Mucosa of rectum (tissue), 2 donors: ENCODE results near the gene RPS6KA2.

Source experiments
- H3K27ac ChIP-seq, 2 donors: one replicate each; pipeline ENCODE4 v1.7.0; 2013; ENCODE audit warnings: inconsistent platforms in 2 of 2, low read depth in 2 of 2, low read length in 2 of 2
- H3K27me3 ChIP-seq, 2 donors: one replicate each; pipeline ENCODE4 v1.7.0; 2013; ENCODE audit warnings: low read length in 2 of 2; ENCODE audit not compliant: control insufficient read depth in 2 of 2, insufficient read depth in 2 of 2
- H3K36me3 ChIP-seq, 2 donors: one replicate each; pipeline ENCODE4 v1.7.0; 2013; ENCODE audit warnings: low read length in 2 of 2; ENCODE audit not compliant: control insufficient read depth in 2 of 2, insufficient read depth in 2 of 2
- H3K4me1 ChIP-seq, 2 donors: one replicate each; pipeline ENCODE4 v1.7.0; 2013; ENCODE audit warnings: low read length in 2 of 2, mild to moderate bottlenecking in 1 of 2; ENCODE audit not compliant: control insufficient read depth in 2 of 2, insufficient read depth in 2 of 2
- H3K4me3 ChIP-seq, 2 donors: one replicate each; pipeline ENCODE4 v1.7.0; 2013; ENCODE audit warnings: low read length in 2 of 2
- H3K9ac ChIP-seq, 2 donors: one replicate each; pipeline ENCODE4 v1.7.0; 2013; ENCODE audit warnings: low read length in 2 of 2, low read depth in 1 of 2, mild to moderate bottlenecking in 1 of 2
- H3K9me3 ChIP-seq, 2 donors: one replicate each; pipeline ENCODE4 v1.7.0; 2013; ENCODE audit warnings: low read length in 2 of 2; ENCODE audit not compliant: control insufficient read depth in 2 of 2
- donor health status: healthy.
- donor health status: Normal muscosa, but diverticular disease.

The RPS6KA2 gene

DNA sequence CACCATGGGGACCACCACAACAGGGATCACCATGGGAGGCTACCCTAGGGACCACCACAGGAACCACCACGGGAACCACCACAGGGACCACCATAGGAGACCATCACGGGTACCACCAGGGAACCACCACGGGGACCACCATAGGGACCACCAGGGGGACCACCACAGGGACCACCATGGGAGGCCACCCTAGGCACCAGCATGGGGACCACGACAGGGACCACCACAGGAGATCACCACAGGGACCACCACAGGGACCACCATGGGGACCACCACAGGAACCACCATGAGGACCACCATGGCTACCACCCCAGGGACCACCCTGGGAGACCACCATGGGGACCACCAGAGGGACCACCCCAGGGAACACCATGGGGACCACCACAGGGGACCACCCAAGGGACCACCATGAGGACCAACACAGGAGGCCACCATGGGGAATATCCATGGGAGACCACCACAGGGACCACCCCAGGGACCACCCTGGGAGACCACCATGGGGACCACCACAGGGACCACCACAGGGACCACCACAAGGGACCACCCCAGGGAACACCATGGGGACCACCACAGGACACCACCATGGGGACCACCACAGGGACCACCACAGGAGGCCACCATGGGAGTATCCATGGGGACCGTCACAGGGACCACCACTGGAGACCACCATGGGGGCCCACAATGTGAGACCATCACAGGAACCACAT lies 176.7 kb downstream of the RPS6KA2 start:
- no peak overlapping the region for H3K4me3 ChIP-seq
- H3K27me3 ChIP-seq = no peaks in the 10 kb centered on the region
- H3K27ac ChIP-seq = no peak overlapping the region
- H3K9me3 ChIP-seq = no peaks in the 10 kb centered on the region
- no peak overlapping the region for H3K9ac ChIP-seq
- H3K36me3 ChIP-seq = peaks cover 0 to 3% of the 10 kb centered on the region in 2 donors
- no peaks in the 10 kb centered on the region for H3K4me1 ChIP-seq

DNA sequence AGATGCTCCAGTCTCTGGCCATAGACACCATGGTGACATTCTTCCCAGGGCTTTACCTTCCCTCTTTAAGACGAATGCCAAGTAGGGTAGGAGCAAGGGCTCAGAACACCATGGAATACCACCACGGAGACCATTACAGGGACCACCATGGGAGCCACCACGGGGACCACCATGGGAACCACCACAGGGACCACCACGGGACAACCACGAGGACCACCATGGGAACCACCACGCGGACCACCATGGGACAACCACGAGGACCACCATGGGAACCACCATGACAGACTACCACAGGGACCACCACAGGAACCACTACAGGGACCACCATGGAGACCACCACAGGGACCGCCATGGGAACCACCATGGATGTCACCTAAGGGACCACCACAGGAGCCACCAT lies 177.4 kb downstream of the RPS6KA2 start:
- Histone ChIP-seq H3K9ac (no peak overlapping the region), H3K4me1 (no peaks in the 10 kb centered on the region), H3K9me3 (no peaks in the 10 kb centered on the region), H3K36me3 (peaks cover 0 to 3% of the 10 kb centered on the region in 2 donors), H3K4me3 (no peak overlapping the region), H3K27me3 (no peaks in the 10 kb centered on the region), H3K27ac (no peak overlapping the region)

DNA sequence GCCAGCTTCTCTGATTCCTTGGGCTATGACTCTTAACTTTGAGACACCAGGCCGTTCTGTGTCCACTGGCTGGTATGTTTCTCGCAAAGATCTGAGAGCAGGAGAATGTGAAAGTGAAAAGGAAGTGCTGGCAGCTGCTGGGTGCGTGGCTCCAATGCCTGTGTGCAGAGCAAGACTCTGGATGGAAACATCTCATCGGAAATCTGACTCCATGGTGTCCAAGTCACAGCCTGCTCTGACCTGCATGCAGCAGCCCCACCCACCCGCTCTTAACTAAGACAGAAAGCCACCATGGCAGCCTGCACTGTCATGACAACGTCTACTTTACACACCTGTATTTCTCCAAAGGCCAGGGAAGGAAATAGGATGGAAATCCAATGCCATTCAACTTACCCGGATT lies 178.0 kb downstream of the RPS6KA2 start:
- Histone ChIP-seq H3K27ac (no peak overlapping the region), H3K4me1 (no peaks in the 10 kb centered on the region), H3K36me3 (peaks cover 0 to 3% of the 10 kb centered on the region in 2 donors), H3K27me3 (no peaks in the 10 kb centered on the region), H3K9me3 (no peaks in the 10 kb centered on the region), H3K9ac (no peak overlapping the region), H3K4me3 (no peak overlapping the region)

DNA sequence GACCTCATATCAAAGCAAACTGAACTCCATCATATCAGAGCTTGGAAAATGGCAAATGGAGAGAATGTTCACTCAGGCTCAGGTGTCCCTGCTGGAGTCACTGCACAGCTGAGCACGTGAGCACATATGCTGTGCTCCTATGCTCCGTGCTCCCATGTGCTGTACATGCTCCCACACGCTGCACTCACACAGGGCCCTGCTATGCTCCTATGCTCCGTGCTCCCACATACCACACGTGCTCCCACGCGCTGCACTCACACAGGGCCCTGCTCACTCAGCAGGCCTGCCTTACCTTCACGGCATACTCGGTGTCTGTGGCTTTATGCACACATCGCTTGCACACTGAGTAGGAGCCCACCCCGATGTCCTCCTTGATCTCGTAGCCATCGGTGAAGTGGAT lies 178.6 kb downstream of the RPS6KA2 start:
- H3K9ac ChIP-seq = no peak overlapping the region
- H3K27me3 ChIP-seq = no peaks in the 10 kb centered on the region
- peaks cover 0 to 3% of the 10 kb centered on the region in 2 donors for H3K36me3 ChIP-seq

DNA sequence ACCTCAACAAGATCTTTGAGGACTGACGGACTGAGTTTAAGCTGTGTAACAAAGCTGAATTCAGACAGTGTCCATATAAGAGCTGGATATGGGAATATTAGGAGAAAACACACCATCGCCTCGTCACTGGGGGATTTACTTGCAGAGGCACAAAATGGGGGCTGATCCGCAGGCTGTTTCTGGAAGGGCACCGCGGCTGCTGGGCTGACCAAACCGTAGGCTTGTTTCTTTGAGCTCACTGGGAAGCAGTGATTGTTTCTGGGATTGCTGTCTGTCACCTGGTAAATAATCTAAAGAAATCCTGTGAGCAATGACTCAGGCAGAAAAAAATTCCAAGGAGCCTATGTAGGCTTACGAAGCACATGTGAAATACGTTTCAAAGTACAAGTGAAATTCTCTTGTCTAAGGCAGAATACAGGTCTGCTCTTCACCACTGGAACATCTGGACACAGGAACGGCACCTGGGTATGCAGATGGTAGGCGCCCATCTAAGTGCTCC lies 180.4 kb downstream of the RPS6KA2 start:
- Histone ChIP-seq H3K4me1 (no peaks in the 10 kb centered on the region), H3K9me3 (no peaks in the 10 kb centered on the region), H3K27me3 (no peaks in the 10 kb centered on the region), H3K36me3 (peaks cover 0 to 3% of the 10 kb centered on the region in 2 donors), H3K4me3 (no peak overlapping the region), H3K9ac (no peak overlapping the region), H3K27ac (no peak overlapping the region)

More for the DNA sequence above, 178.6 kb downstream of the RPS6KA2 start:
- H3K4me1 ChIP-seq = no peaks in the 10 kb centered on the region
- no peaks in the 10 kb centered on the region for H3K9me3 ChIP-seq
- H3K4me3 ChIP-seq = no peak overlapping the region
- H3K27ac ChIP-seq = no peak overlapping the region

DNA sequence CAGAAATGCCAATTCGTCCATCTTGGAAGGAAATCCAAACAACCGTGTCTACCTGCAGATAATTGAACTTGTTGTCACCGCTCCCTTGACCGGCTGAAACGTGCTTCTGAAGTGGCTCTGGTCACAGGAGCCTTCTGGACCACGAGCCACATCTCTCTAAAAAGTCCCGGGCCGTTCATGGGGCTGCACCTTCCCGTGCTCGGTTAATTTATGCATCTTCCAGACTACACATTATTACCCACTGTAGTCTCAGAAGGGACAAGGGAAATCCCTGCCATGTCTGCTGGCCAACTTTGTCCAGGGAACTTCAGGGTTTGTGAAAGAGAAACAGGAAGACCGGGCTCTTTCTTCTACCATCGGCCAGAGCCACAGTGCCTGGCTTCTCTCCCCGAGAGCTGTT lies 180.9 kb downstream of the RPS6KA2 start:
- Histone ChIP-seq H3K9ac (no peak overlapping the region), H3K9me3 (no peaks in the 10 kb centered on the region), H3K36me3 (peaks cover 0 to 3% of the 10 kb centered on the region in 2 donors), H3K27ac (no peak overlapping the region), H3K27me3 (no peaks in the 10 kb centered on the region), H3K4me1 (no peaks in the 10 kb centered on the region), H3K4me3 (no peak overlapping the region)

DNA sequence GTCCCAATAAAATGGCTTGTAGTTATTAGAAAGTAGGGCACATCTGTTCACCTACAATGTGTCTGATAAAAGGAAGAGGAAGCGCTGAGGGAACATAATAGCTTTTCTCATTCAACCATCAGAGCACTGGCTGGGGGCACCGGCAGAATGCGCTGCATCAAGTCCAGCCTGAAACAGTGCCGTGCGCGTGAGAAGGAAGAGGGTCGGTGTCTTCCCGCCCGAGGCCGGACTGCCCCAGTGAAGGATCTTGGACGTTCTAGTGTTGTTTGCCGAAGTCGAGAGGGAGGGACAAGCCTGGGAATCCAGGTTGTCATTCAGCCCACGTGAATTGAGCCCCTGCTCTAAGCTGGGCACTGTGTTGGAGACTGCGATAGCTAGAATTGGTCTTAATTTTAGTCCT lies 182.6 kb downstream of the RPS6KA2 start:
- no peaks in the 10 kb centered on the region for H3K4me1 ChIP-seq
- no peaks in the 10 kb centered on the region for H3K9me3 ChIP-seq
- H3K36me3 ChIP-seq = peaks cover 0 to 3% of the 10 kb centered on the region in 2 donors
- no peaks in the 10 kb centered on the region for H3K27me3 ChIP-seq
- no peak overlapping the region for H3K9ac ChIP-seq
- no peak overlapping the region for H3K4me3 ChIP-seq
- H3K27ac ChIP-seq = no peak overlapping the region

DNA sequence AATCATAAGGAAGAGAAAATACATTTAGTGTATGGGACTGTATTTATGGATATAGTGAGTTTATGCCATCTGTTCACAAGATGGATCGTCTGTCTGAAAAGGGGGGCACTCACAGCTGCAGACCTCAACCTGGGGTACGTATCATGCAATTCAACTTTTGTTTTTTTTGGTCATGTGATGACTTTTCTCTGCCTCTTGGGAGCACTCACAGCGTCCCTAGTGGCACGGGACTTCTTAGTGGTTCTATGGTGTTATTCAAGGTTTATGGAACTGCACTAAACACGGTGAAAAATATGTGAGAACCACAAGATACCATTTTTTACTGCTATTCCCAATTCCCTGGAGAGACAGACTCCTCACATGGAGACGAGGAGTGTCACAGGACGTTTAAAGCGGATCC lies 183.9 kb downstream of the RPS6KA2 start:
- H3K27ac ChIP-seq = no peak overlapping the region
- H3K27me3 ChIP-seq = no peaks in the 10 kb centered on the region
- H3K9ac ChIP-seq = no peak overlapping the region
- H3K4me1 ChIP-seq = no peaks in the 10 kb centered on the region
- H3K4me3 ChIP-seq = no peak overlapping the region
- H3K36me3 ChIP-seq = no peaks in the 10 kb centered on the region
- no peaks in the 10 kb centered on the region for H3K9me3 ChIP-seq

DNA sequence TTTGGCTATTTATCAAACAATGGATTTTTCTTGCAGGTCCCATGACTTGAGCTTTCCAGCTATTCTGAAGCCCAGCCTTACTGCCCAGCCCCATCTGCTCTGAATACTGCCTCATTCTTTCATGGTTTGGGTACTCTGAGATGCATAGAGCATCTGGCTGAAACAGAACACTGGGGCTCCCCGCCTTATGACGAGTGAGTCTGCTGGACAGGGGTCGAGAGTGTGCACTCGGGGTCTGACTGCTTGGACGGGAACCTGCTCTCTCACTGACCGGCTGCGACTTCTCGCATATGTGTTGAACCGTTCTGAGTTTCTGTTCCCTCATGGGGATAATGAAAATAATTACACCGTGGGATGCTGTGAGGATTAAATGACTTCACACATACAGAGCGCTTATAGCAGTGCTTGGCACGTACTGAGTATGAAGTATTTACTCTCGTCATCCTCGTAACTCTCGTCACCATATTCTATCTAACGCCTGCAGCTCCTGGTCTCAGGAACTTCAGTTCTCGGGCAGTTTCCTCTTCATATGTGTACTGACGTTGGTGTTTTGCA lies 184.8 kb downstream of the RPS6KA2 start:
- Histone ChIP-seq H3K27ac (no peak overlapping the region), H3K9me3 (no peaks in the 10 kb centered on the region), H3K4me1 (no peaks in the 10 kb centered on the region), H3K36me3 (no peaks in the 10 kb centered on the region), H3K27me3 (no peaks in the 10 kb centered on the region), H3K4me3 (no peak overlapping the region), H3K9ac (no peak overlapping the region)

DNA sequence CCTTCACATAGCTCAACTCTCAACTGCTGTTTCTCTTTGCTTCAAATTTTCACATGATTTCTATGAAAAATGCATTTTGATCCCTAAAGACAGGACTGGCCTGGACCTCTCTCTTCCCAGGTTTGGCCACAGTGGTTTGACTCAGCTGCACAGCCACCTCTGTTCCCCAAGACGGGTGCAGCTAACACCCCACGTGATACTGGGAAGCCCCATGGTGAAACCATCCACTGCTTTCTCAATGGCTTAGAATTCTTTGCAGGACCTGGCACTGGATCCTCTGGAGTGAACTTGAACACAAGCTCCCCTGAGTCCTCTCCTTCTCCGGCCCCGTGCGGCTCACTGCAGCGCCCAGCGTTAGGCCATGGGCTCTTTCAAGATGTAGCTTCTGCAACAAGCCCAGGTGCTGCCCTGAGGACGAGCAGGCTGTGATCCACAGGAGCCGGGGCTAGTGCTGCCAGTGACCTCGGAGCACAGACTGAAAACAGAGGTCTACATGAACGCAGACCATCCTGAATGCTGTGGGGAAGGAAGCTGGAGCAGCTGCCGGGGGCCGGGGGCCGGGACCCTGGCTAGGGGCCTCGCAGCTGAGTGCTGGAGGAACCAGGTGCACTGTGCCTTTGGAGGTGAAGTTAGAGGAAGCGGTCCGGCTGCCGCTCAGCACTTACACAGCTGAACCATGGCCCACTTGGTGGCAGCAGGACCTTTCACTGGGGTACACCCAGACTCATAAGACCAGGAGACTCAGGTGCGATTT lies 185.5 kb downstream of the RPS6KA2 start:
- Histone ChIP-seq H3K4me1 (no peaks in the 10 kb centered on the region), H3K36me3 (no peaks in the 10 kb centered on the region), H3K4me3 (no peak overlapping the region), H3K9ac (no peak overlapping the region), H3K27me3 (no peaks in the 10 kb centered on the region), H3K9me3 (no peaks in the 10 kb centered on the region), H3K27ac (no peak overlapping the region)
